Sigmoid colon (tissue), 7 donors: ENCODE measurements around the gene XPNPEP1. TPM values are rescaled to one million over a fixed set of nuclear protein-coding genes. Genes with fewer than 3 reads are reported as not detected.

ENCODE experiments used
- DNase-seq: peaks from one replicate; pipeline ENCODE4 v3.0.0-alpha.2; 2019
- H3K27ac ChIP-seq, 4 donors: fragments of 200-600 bp; sonication (generic); one replicate each; pipeline ENCODE4 v1.5.1; 2016 to 2019; ENCODE audit warnings: mild to moderate bottlenecking in 1 of 4
- H3K27me3 ChIP-seq, 3 donors: fragments of 200-600 bp; sonication (generic); one replicate each; pipeline ENCODE4 v1.5.1; 2019; ENCODE audit warnings: mild to moderate bottlenecking in 1 of 3
- H3K36me3 ChIP-seq, 4 donors: fragments of 200-600 bp; sonication (generic); one replicate each; pipeline ENCODE4 v1.5.1; 2016 to 2019
- H3K4me1 ChIP-seq, 4 donors: fragments of 200-600 bp; sonication (generic); one replicate each; pipeline ENCODE4 v1.5.1; 2017 to 2019
- H3K4me3 ChIP-seq, 4 donors: fragments of 200-600 bp; sonication (generic); one replicate each; pipeline ENCODE4 v1.5.1; 2017 to 2019; ENCODE audit warnings: mild to moderate bottlenecking in 2 of 4, moderate library complexity in 1 of 4
- H3K9me3 ChIP-seq, 4 donors: fragments of 200-600 bp in 3 of 4; sonication (generic) in 3 of 4; one replicate each; pipeline versions ENCODE4 v1.5.1 to v1.6.1; 2013 to 2019
- EP300 ChIP-seq, 4 donors: sonication (generic); formaldehyde crosslinking; IDR thresholded peaks; one replicate each; pipeline ENCODE4 v1.6.1; 2017; ENCODE audit warnings: antibody characterized with exemption in 4 of 4
- POLR2A ChIP-seq, 2 donors: fragments of 450-650 bp; IDR thresholded peaks; one replicate each; pipeline ENCODE4 v1.6.1; 2016; ENCODE audit warnings: antibody characterized with exemption in 2 of 2, mild to moderate bottlenecking in 2 of 2, moderate library complexity in 2 of 2
- POLR2AphosphoS5 ChIP-seq, 4 donors: sonication (generic); formaldehyde crosslinking; IDR thresholded peaks; one replicate each; pipeline ENCODE4 v1.6.1; 2017; ENCODE audit warnings: antibody characterized with exemption in 4 of 4
- WGBS, 2 donors: extraction: QIAGEN DNeasy Blood & Tissue Kit; methylation state at CpG; one replicate each; pipeline ENCODE4 v1.1.7; 2013; 5-methylcytosine and 5-hydroxymethylcytosine counted together
- intact Hi-C: fragments of 100-400 bp; cut with DNase I; formaldehyde crosslinking; loops from one replicate; pipeline ENCODE4 v1.15.1; 2023
- polyA plus RNA-seq, 3 donors: library from polyadenylated mRNA; stranded (reverse); fragments of 200-250 nt; gene quantifications; one replicate each; pipeline ENCODE4 v1.2.3, GENCODE V29; 2013
- total RNA-seq, 4 donors: library from RNA; depleted of rRNA; stranded (reverse); fragments of >200 nt; gene quantifications; one replicate each; pipeline ENCODE4 v1.1.0, GENCODE V29; 2016
- TF ChIP-seq, protein P1 (sequence below), 4 experiments: fragments of 450-650 bp in 3 of 4; fragments of 200-600 bp in 1 of 4; IDR thresholded peaks; one replicate each; pipeline ENCODE4 v1.5.1; 2016 to 2019; ENCODE audit warnings: antibody characterized with exemption in 4 of 4, mild to moderate bottlenecking in 3 of 4, moderate library complexity in 2 of 4
- donor health status: healthy with polysubstance abuse.
- donor health status: Bipolar disorder and iron deficiency.
- donor health status: healthy.

Gene XPNPEP1
- total and polyA plus RNA-seq, 7 donors = 37.5 to 59.1 (median 55.6) TPM

DNA sequence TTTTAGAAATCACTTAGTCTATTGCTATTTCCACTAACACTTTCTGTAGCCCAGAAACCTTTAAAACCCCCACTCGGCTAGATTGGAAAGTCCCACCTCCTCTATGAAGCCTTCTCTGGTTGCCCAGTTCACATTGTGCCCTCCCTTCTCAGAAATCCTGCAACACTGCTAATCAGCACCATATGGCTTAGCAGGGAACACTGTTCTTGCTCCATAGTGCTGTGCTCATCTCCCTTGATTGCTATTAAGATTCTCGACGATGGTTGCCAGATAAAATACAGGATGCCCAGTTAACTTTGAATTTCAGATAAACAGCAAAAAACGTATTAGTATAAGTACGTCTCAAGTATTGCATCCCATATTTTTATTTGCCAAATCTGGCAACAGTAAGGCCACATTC lies 40.1 kb upstream of the XPNPEP1 start:
- Histone ChIP-seq H3K27ac (no peak overlapping the region), H3K27me3 (no peaks in the 10 kb centered on the region), H3K36me3 (no peaks in the 10 kb centered on the region), H3K9me3 (no peaks in the 10 kb centered on the region), H3K4me3 (no peak overlapping the region), H3K4me1 (peaks cover 0 to 29% (median 11%) of the 10 kb centered on the region in 4 donors)
- intact Hi-C loops = no loop called here
- 85 to 92% methylated on average over 5 of the region's 5 CpGs for WGBS, 2 donors
- TF ChIP-seq POLR2AphosphoS5 (IDR thresholded peaks at IDR 0.05) (no peak), EP300 (IDR thresholded peaks at IDR 0.05) (no peak), POLR2A (IDR thresholded peaks at IDR 0.05) (no peak)
- TF ChIP-seq, protein P1, sequence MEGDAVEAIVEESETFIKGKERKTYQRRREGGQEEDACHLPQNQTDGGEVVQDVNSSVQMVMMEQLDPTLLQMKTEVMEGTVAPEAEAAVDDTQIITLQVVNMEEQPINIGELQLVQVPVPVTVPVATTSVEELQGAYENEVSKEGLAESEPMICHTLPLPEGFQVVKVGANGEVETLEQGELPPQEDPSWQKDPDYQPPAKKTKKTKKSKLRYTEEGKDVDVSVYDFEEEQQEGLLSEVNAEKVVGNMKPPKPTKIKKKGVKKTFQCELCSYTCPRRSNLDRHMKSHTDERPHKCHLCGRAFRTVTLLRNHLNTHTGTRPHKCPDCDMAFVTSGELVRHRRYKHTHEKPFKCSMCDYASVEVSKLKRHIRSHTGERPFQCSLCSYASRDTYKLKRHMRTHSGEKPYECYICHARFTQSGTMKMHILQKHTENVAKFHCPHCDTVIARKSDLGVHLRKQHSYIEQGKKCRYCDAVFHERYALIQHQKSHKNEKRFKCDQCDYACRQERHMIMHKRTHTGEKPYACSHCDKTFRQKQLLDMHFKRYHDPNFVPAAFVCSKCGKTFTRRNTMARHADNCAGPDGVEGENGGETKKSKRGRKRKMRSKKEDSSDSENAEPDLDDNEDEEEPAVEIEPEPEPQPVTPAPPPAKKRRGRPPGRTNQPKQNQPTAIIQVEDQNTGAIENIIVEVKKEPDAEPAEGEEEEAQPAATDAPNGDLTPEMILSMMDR (IDR thresholded peaks at IDR 0.05) = no peak
- DNase-seq = no peak

- no peaks in the 10 kb centered on the region for H3K27me3 ChIP-seq
- DNase-seq = no peak
- no peak overlapping the region for H3K27ac ChIP-seq
- H3K4me3 ChIP-seq = no peak overlapping the region
- TF ChIP-seq EP300 (IDR thresholded peaks at IDR 0.05) = no peak
- no peak for TF ChIP-seq POLR2AphosphoS5 (IDR thresholded peaks at IDR 0.05)
- TF ChIP-seq, protein P1 (IDR thresholded peaks at IDR 0.05) = no peak
- TF ChIP-seq POLR2A (IDR thresholded peaks at IDR 0.05) = no peak
- WGBS, 2 donors = 91 to 92% methylated on average over 1 of the region's 1 CpG
- H3K4me1 ChIP-seq = peaks cover 0 to 21% (median 6%) of the 10 kb centered on the region in 4 donors
- H3K9me3 ChIP-seq = no peaks in the 10 kb centered on the region
- H3K36me3 ChIP-seq = no peaks in the 10 kb centered on the region
- intact Hi-C loops = no loop called here
Measured at GRCh38 chr10:109962247-109962646, 38.9 kb upstream of the XPNPEP1 start.

GRCh38 chr10:109961174-109962001 lies 38.1 kb upstream of the XPNPEP1 start:
- Histone ChIP-seq H3K4me3 (no peak overlapping the region), H3K9me3 (no peaks in the 10 kb centered on the region), H3K27ac (no peak overlapping the region), H3K27me3 (no peaks in the 10 kb centered on the region), H3K4me1 (peaks cover 0 to 13% (median 3%) of the 10 kb centered on the region in 4 donors), H3K36me3 (no peaks in the 10 kb centered on the region)
- WGBS, 2 donors = 30 to 65% methylated on average over 5 of the region's 5 CpGs
- no peak for DNase-seq
- intact Hi-C loops = no loop called here
- TF ChIP-seq, protein P1 (IDR thresholded peaks at IDR 0.05) = no peak
- TF ChIP-seq POLR2A (IDR thresholded peaks at IDR 0.05) = no peak
- no peak for TF ChIP-seq POLR2AphosphoS5 (IDR thresholded peaks at IDR 0.05)
- no peak for TF ChIP-seq EP300 (IDR thresholded peaks at IDR 0.05)

DNA sequence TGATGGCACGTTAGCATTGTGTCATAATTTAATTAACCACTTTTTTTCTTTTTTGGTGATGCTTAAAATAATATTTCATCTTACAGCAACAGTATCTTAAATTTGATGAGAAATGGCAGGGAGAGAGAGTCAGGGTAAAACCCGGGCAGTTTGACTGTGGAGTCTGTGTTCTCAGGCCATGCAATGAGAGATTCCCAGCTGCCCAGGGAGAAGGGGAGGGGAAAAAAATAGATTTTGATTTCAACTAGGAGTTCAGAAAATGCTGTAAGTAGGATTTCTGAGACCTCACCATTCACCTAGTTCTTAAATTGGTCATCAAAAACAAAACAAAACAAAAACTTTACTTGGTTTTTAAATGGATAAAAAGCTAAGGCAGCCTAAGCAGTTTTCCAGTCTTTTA lies 37.4 kb upstream of the XPNPEP1 start:
- TF ChIP-seq POLR2A (IDR thresholded peaks at IDR 0.05) (no peak), POLR2AphosphoS5 (IDR thresholded peaks at IDR 0.05) (no peak), EP300 (IDR thresholded peaks at IDR 0.05) (no peak)
- TF ChIP-seq, protein P1 (IDR thresholded peaks at IDR 0.05) = no peak
- Histone ChIP-seq H3K27ac (no peak overlapping the region), H3K4me3 (no peak overlapping the region), H3K36me3 (no peaks in the 10 kb centered on the region), H3K27me3 (no peaks in the 10 kb centered on the region), H3K4me1 (peaks cover 0 to 8% (median 3%) of the 10 kb centered on the region in 4 donors), H3K9me3 (no peaks in the 10 kb centered on the region)
- DNase-seq = no peak
- intact Hi-C loops = no loop called here
- WGBS, 2 donors = 83 to 87% methylated on average over 2 of the region's 2 CpGs
